Activated CD4-positive, alpha-beta T cell treated with anti-CD3 and anti-CD28 coated beads, Interleukin-2, amount 50 U/mL, for 48 hours (primary cell): ENCODE measurements around the gene MAF.

ENCODE experiments used
- DNase-seq, 2 experiments: peaks; one replicate each; pipeline ENCODE4 v3.0.0-alpha.2; 2020

The MAF gene

GRCh38 chr16:79587296-79587695 is 13.2 kb downstream of the MAF start:
- no peak for DNase-seq

- DNase-seq, result no peak
Observed at GRCh38 chr16:79582789-79583188, 17.7 kb downstream of the MAF start.

GRCh38 chr16:79580453-79581191 is 19.9 kb downstream of the MAF start:
- no peak for DNase-seq

- DNase-seq, result no peak
Observed at GRCh38 chr16:79576602-79577001, 23.9 kb downstream of the MAF start.

GRCh38 chr16:79573884-79574283 is 26.7 kb downstream of the MAF start:
- no peak for DNase-seq

- DNase-seq, result no peak
Observed at GRCh38 chr16:79573071-79573470, 27.5 kb downstream of the MAF start.

- DNase-seq, result no peak
Observed at GRCh38 chr16:79571903-79572535, 28.5 kb downstream of the MAF start.

GRCh38 chr16:79571065-79571902 is 29.3 kb downstream of the MAF start:
- DNase-seq, result no peak

GRCh38 chr16:79564671-79565107 is 35.8 kb downstream of the MAF start:
- no peak for DNase-seq

- no peak for DNase-seq
Observed at GRCh38 chr16:79563921-79564320, 36.6 kb downstream of the MAF start.

- DNase-seq, result no peak
Observed at GRCh38 chr16:79562166-79562823, 38.2 kb downstream of the MAF start.

GRCh38 chr16:79561729-79562128 is 38.8 kb downstream of the MAF start:
- DNase-seq, result no peak

- DNase-seq, result no peak
Observed at GRCh38 chr16:79560923-79561322, 39.6 kb downstream of the MAF start.

- no peak for DNase-seq
Observed at GRCh38 chr16:79560318-79560717, 40.2 kb downstream of the MAF start.

- DNase-seq, result no peak
Observed at GRCh38 chr16:79559532-79559931, 41.0 kb downstream of the MAF start.

- DNase-seq, result no peak
Observed at GRCh38 chr16:79557421-79557820, 43.1 kb downstream of the MAF start.

- DNase-seq, result no peak
Observed at GRCh38 chr16:79554912-79555311, 45.6 kb downstream of the MAF start.

GRCh38 chr16:79550373-79550772 is 50.2 kb downstream of the MAF start:
- DNase-seq, result no peak

- DNase-seq, result no peak
Observed at GRCh38 chr16:79547085-79547484, 53.5 kb downstream of the MAF start.
